CD14-positive monocyte (primary cell): Measurements from ENCODE around the gene ACP7. TPM values are rescaled to one million over a fixed set of nuclear protein-coding genes. Genes with fewer than 3 reads are reported as not detected.

ENCODE experiments used
- DNase-seq, 3 donors: peaks; one replicate each; pipeline ENCODE4 v3.0.0-alpha.2; 2011 to 2022
- H2AFZ ChIP-seq: 2 replicates; pipeline ENCODE4 v1.6.0; 2012; ENCODE audit warnings: mild to moderate bottlenecking, low read depth, low read length, inconsistent platforms; ENCODE audit not compliant: insufficient read depth, poor library complexity, severe bottlenecking
- H3K27ac ChIP-seq, 2 donors: 1 replicate in 1 of 2; 2 replicates in 1 of 2; pipeline ENCODE4 v1.5.1; 2012 to 2013; ENCODE audit warnings: low read length in 2 of 2, control low read depth in 1 of 2, inconsistent platforms in 1 of 2, low read depth in 1 of 2, mild to moderate bottlenecking in 1 of 2
- H3K27me3 ChIP-seq, 2 donors: one replicate each; pipeline versions ENCODE4 v1.6.0 to v1.6.1; 2011 to 2013; ENCODE audit warnings: low read length in 2 of 2; ENCODE audit not compliant: control insufficient read depth in 2 of 2, insufficient read depth in 2 of 2
- H3K36me3 ChIP-seq, 2 donors: replicated peaks in 1 of 2; 1 replicate in 1 of 2; 2 replicates in 1 of 2; pipeline versions ENCODE4 v1.5.1 to v1.6.1; 2012 to 2013; ENCODE audit warnings: low read length in 2 of 2, control low read depth in 1 of 2, inconsistent platforms in 1 of 2, mild to moderate bottlenecking in 1 of 2; ENCODE audit not compliant: insufficient read depth in 2 of 2, control insufficient read depth in 1 of 2
- H3K4me1 ChIP-seq, 2 donors: 1 replicate in 1 of 2; 2 replicates in 1 of 2; pipeline versions ENCODE4 v1.5.1 to v1.6.1; 2012 to 2013; ENCODE audit warnings: low read length in 2 of 2, control low read depth in 1 of 2, inconsistent platforms in 1 of 2, mild to moderate bottlenecking in 1 of 2, moderate library complexity in 1 of 2; ENCODE audit not compliant: insufficient read depth in 2 of 2, control insufficient read depth in 1 of 2
- H3K4me2 ChIP-seq: replicated peaks from 2 replicates; pipeline ENCODE3; 2012; ENCODE audit warnings: low read length, moderate library complexity, mild to moderate bottlenecking; ENCODE audit not compliant: poor library complexity, severe bottlenecking; ENCODE audit errors: extremely low read depth
- H3K4me3 ChIP-seq, 3 experiments: fragments of 200-600 bp in 1 of 3; sonication (generic) in 1 of 3; replicated peaks in 1 of 3; 1 replicate in 2 of 3; 2 replicates in 1 of 3; pipeline ENCODE4 v1.5.1; 2011 to 2013; ENCODE audit warnings: low read length in 3 of 3, mild to moderate bottlenecking in 3 of 3, control low read depth in 2 of 3, low read depth in 2 of 3, inconsistent platforms in 1 of 3, moderate library complexity in 1 of 3
- H3K79me2 ChIP-seq: 2 replicates; pipeline ENCODE4 v1.6.0; 2012; ENCODE audit warnings: mild to moderate bottlenecking, control low read depth, inconsistent platforms, low read length, moderate library complexity; ENCODE audit not compliant: insufficient read depth
- H3K9ac ChIP-seq: 2 replicates; pipeline ENCODE4 v1.6.0; 2017; ENCODE audit warnings: low read length, mild to moderate bottlenecking; ENCODE audit not compliant: insufficient read depth, poor library complexity, severe bottlenecking
- H3K9me3 ChIP-seq, 2 donors: replicated peaks in 1 of 2; 1 replicate in 1 of 2; 2 replicates in 1 of 2; pipeline versions ENCODE4 v1.5.1 to v1.6.1; 2012 to 2013; ENCODE audit warnings: low read length in 2 of 2, control low read depth in 1 of 2; ENCODE audit not compliant: control insufficient read depth in 1 of 2, insufficient read depth in 1 of 2
- H4K20me1 ChIP-seq: 2 replicates; pipeline ENCODE4 v1.6.0; 2012; ENCODE audit warnings: mild to moderate bottlenecking, low read length, control low read depth, moderate library complexity; ENCODE audit not compliant: insufficient read depth
- H3K27ac Mint-ChIP-seq, 7 donors: one replicate each; pipeline ENCODE4 v1.8.0; 2020; ENCODE audit warnings: mild to moderate bottlenecking in 7 of 7, mixed read lengths in 7 of 7, moderate library complexity in 6 of 7, inconsistent platforms in 2 of 7
- H3K27me3 Mint-ChIP-seq, 3 donors: one replicate each; pipeline ENCODE4 v1.8.0; 2021 to 2022; ENCODE audit warnings: low read depth in 3 of 3, mild to moderate bottlenecking in 3 of 3, mixed read lengths in 3 of 3, moderate library complexity in 3 of 3, inconsistent platforms in 1 of 3
- H3K36me3 Mint-ChIP-seq, 2 donors: one replicate each; pipeline ENCODE4 v1.8.0; 2020; ENCODE audit warnings: mixed read lengths in 2 of 2, inconsistent platforms in 1 of 2, mild to moderate bottlenecking in 1 of 2
- H3K4me1 Mint-ChIP-seq: one replicate; pipeline ENCODE4 v1.8.0; 2020; ENCODE audit warnings: mild to moderate bottlenecking, mixed read lengths
- H3K4me3 Mint-ChIP-seq, 2 donors: one replicate each; pipeline ENCODE4 v1.8.0; 2020; ENCODE audit warnings: mild to moderate bottlenecking in 2 of 2, mixed read lengths in 2 of 2, moderate library complexity in 1 of 2
- H3K9me3 Mint-ChIP-seq, 7 donors: one replicate each; pipeline ENCODE4 v1.8.0; 2020 to 2022; ENCODE audit warnings: mixed read lengths in 7 of 7, mild to moderate bottlenecking in 6 of 7, moderate library complexity in 6 of 7, inconsistent platforms in 2 of 7
- WGBS: methylation state at CpG from one replicate; pipeline ENCODE4 v1.1.5; 2013; ENCODE audit warnings: missing lambda C conversion rate; ENCODE audit not compliant: insufficient coverage; 5-methylcytosine and 5-hydroxymethylcytosine counted together
- intact Hi-C, 2 donors: fragments of 100-400 bp; cut with micrococcal nuclease; formaldehyde crosslinking; loops; one replicate each; pipeline versions ENCODE4 v1.15.0 to v1.15.1; 2023
- polyA plus RNA-seq, 3 donors: library from polyadenylated mRNA; depleted of rRNA in 1 of 3; unstranded in 2 of 3; stranded (reverse) in 1 of 3; fragments of 300-500 nt in 2 of 3; fragments of >200 nt in 1 of 3; fragmentation: Illumina TruSeq in 2 of 3; gene quantifications; 1 replicate in 2 of 3; 2 replicates in 1 of 3; pipeline ENCODE4 v1.2.3, GENCODE V29; 2012 to 2021
- TF ChIP-seq, protein P1 (sequence below): fragments of 200-600 bp; IDR thresholded peaks from one replicate; pipeline ENCODE4 v1.8.0; 2022; ENCODE audit warnings: antibody characterized with exemption, mild to moderate bottlenecking

ACP7 gene
- polyA plus RNA-seq, 3 donors: not detected

DNA sequence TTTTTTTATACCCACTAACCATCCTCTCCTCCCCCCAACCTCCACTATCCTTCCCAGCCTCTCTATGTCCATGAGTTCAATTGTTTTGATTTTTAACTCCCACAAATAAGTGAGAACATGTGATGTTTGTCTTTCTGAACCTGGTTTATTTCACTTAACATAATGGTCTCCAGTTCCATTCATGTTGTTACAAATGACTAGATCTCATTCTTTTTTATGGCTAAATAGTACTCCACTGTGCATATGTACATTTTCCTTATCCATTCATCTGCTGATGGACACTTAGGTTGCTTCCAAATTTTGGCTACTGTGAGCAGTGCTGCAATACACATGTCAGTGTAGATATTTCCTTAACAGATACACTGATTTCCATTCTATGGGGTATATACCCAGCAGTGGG, 24.9 kb upstream of the ACP7 start:
- Histone ChIP-seq H3K27me3 (no peaks in the 10 kb centered on the region), H3K4me2 (no peak overlapping the region), H3K9me3 (no peaks in the 10 kb centered on the region), H3K4me3 (no peak overlapping the region), H3K36me3 (no peaks in the 10 kb centered on the region), H3K27ac (no peak overlapping the region), H3K4me1 (no peaks in the 10 kb centered on the region), H4K20me1 (no peaks in the 10 kb centered on the region), H3K79me2 (no peaks in the 10 kb centered on the region), H2AFZ (no peak overlapping the region), H3K9ac (no peak overlapping the region)
- intact Hi-C loops: no loop called here
- Mint-ChIP-seq H3K36me3 (no peaks in the 10 kb centered on the region), H3K27ac (no peak overlapping the region), H3K4me3 (no peak overlapping the region), H3K27me3 (peaks cover under 1 to 7% (median 6%) of the 10 kb centered on the region in 3 donors), H3K9me3 (peaks cover 0 to 11% (median 0%) of the 10 kb centered on the region in 7 donors), H3K4me1 (no peaks in the 10 kb centered on the region)
- no peak for DNase-seq
- TF ChIP-seq, protein P1, sequence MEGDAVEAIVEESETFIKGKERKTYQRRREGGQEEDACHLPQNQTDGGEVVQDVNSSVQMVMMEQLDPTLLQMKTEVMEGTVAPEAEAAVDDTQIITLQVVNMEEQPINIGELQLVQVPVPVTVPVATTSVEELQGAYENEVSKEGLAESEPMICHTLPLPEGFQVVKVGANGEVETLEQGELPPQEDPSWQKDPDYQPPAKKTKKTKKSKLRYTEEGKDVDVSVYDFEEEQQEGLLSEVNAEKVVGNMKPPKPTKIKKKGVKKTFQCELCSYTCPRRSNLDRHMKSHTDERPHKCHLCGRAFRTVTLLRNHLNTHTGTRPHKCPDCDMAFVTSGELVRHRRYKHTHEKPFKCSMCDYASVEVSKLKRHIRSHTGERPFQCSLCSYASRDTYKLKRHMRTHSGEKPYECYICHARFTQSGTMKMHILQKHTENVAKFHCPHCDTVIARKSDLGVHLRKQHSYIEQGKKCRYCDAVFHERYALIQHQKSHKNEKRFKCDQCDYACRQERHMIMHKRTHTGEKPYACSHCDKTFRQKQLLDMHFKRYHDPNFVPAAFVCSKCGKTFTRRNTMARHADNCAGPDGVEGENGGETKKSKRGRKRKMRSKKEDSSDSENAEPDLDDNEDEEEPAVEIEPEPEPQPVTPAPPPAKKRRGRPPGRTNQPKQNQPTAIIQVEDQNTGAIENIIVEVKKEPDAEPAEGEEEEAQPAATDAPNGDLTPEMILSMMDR: no peak

DNA sequence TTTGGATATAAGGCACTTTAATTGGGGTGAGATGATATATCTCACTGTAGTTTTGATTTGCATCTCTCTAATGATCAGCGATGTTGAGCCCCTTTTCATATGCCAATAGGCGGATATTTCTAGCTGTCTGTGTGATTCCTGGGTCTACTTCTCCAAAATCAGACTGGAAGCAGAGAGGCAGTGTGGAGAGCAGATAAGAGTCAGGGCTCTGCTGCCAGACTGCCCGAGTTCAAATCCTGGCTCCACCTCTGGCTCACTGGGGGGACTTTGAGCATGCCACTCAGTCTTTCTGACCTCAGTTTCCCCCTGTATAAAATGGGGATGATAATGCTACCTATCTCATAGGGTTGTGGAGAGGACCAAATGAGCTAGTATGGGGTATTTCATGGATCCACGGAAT, 24.0 kb upstream of the ACP7 start:
- no peak overlapping the region for H3K27ac ChIP-seq
- no peaks in the 10 kb centered on the region for H4K20me1 ChIP-seq
- no peaks in the 10 kb centered on the region for H3K4me1 Mint-ChIP-seq
- no peaks in the 10 kb centered on the region for H3K79me2 ChIP-seq
- no peaks in the 10 kb centered on the region for H3K9me3 ChIP-seq
- no peaks in the 10 kb centered on the region for H3K4me1 ChIP-seq
- intact Hi-C loops: no loop called here
- H3K4me3 Mint-ChIP-seq: no peak overlapping the region
- TF ChIP-seq, protein P1: no peak
- H3K4me2 ChIP-seq: no peak overlapping the region
- no peak overlapping the region for H3K9ac ChIP-seq
- H3K9me3 Mint-ChIP-seq: peaks cover 0 to 7% (median 0%) of the 10 kb centered on the region in 7 donors
- no peaks in the 10 kb centered on the region for H3K36me3 ChIP-seq
- H3K27ac Mint-ChIP-seq: no peak overlapping the region
- H3K27me3 Mint-ChIP-seq: peaks cover 4 to 8% (median 5%) of the 10 kb centered on the region in 3 donors
- no peak for DNase-seq
- H3K36me3 Mint-ChIP-seq: no peaks in the 10 kb centered on the region
- no peak overlapping the region for H3K4me3 ChIP-seq
- WGBS: no CpG with 5 or more reads among the region's 4 CpGs
- no peak overlapping the region for H2AFZ ChIP-seq
- H3K27me3 ChIP-seq: no peaks in the 10 kb centered on the region
